Spinal cord (tissue), 10 donors: ENCODE data around the gene ADAMTS19. TPM values are rescaled to one million over a fixed set of nuclear protein-coding genes. Genes with fewer than 3 reads are reported as not detected.

Source experiments
- DNase-seq, 6 donors: peaks; one replicate each; pipeline versions ENCODE4 v3.0.0 to v3.0.0-alpha.2; 2013 to 2015; ENCODE audit warnings: low spot score in 6 of 6, low read depth in 4 of 6
- H3K27ac ChIP-seq: one replicate; pipeline ENCODE4 v1.5.1; 2013; ENCODE audit warnings: low read depth, low read length, control low read depth
- H3K27me3 ChIP-seq: one replicate; pipeline ENCODE4 v1.6.1; 2013; ENCODE audit warnings: low read length; ENCODE audit not compliant: control insufficient read depth, insufficient read depth
- H3K36me3 ChIP-seq: one replicate; pipeline ENCODE4 v1.6.1; 2013; ENCODE audit warnings: low read length; ENCODE audit not compliant: control insufficient read depth, insufficient read depth
- H3K4me1 ChIP-seq: one replicate; pipeline ENCODE4 v1.6.1; 2013; ENCODE audit warnings: low read length; ENCODE audit not compliant: control insufficient read depth, insufficient read depth
- H3K4me3 ChIP-seq: one replicate; pipeline ENCODE4 v1.5.1; 2013; ENCODE audit warnings: low read depth, low read length, control low read depth
- H3K9me3 ChIP-seq: one replicate; pipeline ENCODE4 v1.6.1; 2013; ENCODE audit warnings: low read length; ENCODE audit not compliant: control insufficient read depth, insufficient read depth
- WGBS: methylation state at CpG from one replicate; pipeline ENCODE4 v1.1.5; 2013; ENCODE audit warnings: missing lambda C conversion rate; ENCODE audit not compliant: insufficient coverage; 5-methylcytosine and 5-hydroxymethylcytosine counted together
- polyA plus RNA-seq, 2 donors: library from polyadenylated mRNA; unstranded; fragments of 120-200 nt; gene quantifications; one replicate each; pipeline ENCODE4 v1.2.1, GENCODE V29; 2013; ENCODE audit not compliant: insufficient read length in 2 of 2
- total RNA-seq, 2 donors: library from RNA; depleted of rRNA in 1 of 2; stranded (reverse); fragments of 120-200 nt in 1 of 2; fragments of >200 nt in 1 of 2; gene quantifications; one replicate each; pipeline versions ENCODE4 v1.2.3 to v1.2.4, GENCODE V29; 2013 to 2014
- donor health status: healthy.

The ADAMTS19 gene
- total and polyA plus RNA-seq, 4 donors: 0.87 to 7.5 (median 2.2) TPM

DNA sequence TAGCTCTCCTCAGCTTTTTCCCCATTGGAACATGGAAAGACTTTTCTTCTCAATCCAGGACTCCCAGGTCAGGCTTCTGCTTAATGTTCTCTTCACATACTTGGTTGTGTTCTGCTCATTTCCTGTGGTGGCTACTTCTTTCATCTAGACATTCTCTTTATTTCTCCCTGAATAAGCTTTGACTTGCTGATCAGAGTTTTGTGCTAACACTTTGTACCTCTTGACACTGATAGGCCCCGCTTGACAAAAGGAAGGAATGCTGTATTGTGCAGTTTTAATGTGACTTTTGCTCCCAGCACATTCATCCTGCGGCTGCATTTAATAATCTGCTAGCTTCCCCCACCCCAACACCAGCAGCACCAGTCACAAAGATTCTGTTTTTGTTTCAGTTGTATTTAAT is 196.9 kb downstream of the ADAMTS19 start:
- DNase-seq: peak in 2 of 6 donors; percentile 9
- H3K9me3 ChIP-seq: no peaks in the 10 kb centered on the region
- no peak overlapping the region for H3K4me3 ChIP-seq
- no peak overlapping the region for H3K27ac ChIP-seq
- no CpG with 5 or more reads among the region's 2 CpGs for WGBS
- H3K36me3 ChIP-seq: no peaks in the 10 kb centered on the region
- no peaks in the 10 kb centered on the region for H3K4me1 ChIP-seq
- H3K27me3 ChIP-seq: no peaks in the 10 kb centered on the region

DNA sequence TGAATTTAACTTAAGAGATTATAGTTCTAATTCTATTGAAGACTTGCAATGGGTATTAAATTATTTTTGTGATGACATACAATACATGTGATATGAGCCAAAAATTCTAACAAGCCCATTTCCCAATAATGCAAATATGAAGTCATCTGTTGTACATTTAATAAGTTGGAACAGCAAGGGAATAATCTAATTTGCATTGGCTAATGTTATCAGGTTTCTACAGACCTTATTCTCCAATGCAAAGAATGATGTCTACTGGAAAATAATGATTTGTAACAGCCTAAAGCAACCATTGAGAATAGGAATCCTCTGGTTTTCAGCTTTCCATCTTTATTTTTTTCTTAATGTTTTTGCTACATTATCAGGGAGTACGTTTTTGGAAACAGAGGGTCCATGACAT is 198.7 kb downstream of the ADAMTS19 start:
- no peak for DNase-seq
- Histone ChIP-seq H3K4me1 (no peaks in the 10 kb centered on the region), H3K4me3 (no peak overlapping the region), H3K9me3 (no peaks in the 10 kb centered on the region), H3K36me3 (no peaks in the 10 kb centered on the region), H3K27ac (no peak overlapping the region), H3K27me3 (no peaks in the 10 kb centered on the region)
- WGBS: no CpG with 5 or more reads among the region's 1 CpG

DNA sequence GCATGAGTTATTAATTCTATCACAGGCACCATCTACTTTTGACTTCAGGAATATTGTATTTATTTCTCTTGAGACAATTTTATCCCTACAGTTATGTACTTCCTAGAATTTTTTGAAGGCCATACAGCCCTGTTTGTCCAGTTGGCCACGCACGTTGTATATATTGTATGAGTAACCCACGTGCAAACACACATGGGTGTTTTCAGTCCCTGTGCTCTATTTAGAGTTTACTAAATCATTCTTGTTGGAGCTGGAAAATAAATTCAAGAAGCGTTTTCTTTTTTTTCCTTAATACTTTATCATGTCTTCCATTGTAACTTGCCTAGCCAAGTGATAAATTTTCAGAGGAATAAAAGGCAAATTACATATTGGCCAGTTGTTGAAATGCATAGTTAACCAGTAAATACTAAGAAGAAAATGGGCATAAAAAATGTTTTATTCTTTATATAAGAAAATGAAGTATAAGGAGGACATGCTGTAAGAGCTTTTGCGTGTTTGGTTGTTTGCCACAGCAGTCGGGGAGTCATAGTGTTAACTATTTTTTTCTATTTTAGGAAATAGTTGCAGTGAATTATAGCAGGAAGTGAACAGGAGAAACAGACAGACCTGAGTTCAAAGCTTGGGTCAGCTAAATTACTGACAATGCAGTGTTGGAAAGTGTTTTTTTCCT is 201.4 kb downstream of the ADAMTS19 start:
- Histone ChIP-seq H3K36me3 (no peaks in the 10 kb centered on the region), H3K4me1 (no peaks in the 10 kb centered on the region), H3K4me3 (no peak overlapping the region), H3K27me3 (no peaks in the 10 kb centered on the region), H3K9me3 (no peaks in the 10 kb centered on the region), H3K27ac (no peak overlapping the region)
- WGBS: no CpG with 5 or more reads among the region's 6 CpGs
- no peak for DNase-seq

DNA sequence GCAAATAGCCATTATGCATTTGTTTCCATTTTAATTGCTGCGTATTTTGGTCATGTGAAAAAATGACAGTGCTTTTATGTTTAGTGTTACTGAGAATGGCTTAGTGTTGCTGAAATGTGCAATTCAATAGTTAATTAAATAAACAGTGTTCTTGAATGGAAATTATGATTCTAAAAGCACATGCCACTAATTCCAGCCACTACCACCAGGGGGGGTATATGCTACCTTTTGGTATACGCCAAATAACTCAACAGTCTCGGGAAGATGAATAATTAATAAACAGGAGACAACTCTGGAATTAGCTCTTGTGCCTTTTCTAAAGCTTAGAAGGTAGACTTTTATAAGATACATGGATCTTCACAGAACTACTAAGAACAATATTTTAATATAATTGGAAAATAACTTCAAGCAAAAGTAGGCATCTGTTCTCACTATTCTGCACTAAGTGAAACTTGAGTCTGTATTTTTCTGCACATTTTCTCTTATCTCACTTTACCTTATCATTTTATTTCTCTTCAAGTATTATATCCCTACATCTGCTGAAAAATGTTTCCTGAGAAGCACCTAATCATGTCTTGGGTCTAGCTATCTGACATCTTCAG is 204.3 kb downstream of the ADAMTS19 start:
- 100% methylated on average over 1 of the region's 3 CpGs for WGBS
- Histone ChIP-seq H3K4me3 (no peak overlapping the region), H3K9me3 (no peaks in the 10 kb centered on the region), H3K4me1 (no peaks in the 10 kb centered on the region), H3K27ac (no peak overlapping the region), H3K36me3 (no peaks in the 10 kb centered on the region), H3K27me3 (no peaks in the 10 kb centered on the region)
- DNase-seq: peak in 1 of 6 donors; percentile 9

DNA sequence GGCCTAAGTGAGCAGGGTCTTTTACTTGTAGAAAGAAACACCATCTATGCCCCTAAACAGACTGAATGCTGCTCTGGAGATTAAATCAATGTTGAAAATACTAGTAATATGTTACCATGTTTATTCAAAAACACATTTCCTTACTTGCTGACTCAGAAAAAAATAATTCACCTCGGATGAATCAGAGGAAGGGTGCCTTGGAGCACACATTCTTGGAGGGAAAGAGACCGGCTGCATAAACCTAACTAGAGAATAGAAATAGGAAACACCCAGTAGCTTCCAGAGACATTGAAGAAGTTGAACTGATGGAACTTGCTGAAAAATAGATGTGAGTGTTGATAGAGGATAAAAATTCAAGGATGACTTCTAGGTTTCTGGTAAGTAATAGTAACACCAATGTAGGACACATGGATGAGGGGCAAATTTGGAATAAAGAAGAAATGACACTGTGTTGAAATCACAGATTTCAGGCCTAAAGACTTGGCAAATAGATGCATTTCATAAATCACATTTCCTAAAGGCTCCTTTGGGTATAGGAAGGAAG is 210.9 kb downstream of the ADAMTS19 start:
- Histone ChIP-seq H3K27me3 (no peaks in the 10 kb centered on the region), H3K27ac (no peak overlapping the region), H3K4me1 (no peaks in the 10 kb centered on the region), H3K36me3 (no peaks in the 10 kb centered on the region), H3K4me3 (no peak overlapping the region), H3K9me3 (no peaks in the 10 kb centered on the region)
- WGBS: no CpG with 5 or more reads among the region's 2 CpGs
- no peak for DNase-seq

DNA sequence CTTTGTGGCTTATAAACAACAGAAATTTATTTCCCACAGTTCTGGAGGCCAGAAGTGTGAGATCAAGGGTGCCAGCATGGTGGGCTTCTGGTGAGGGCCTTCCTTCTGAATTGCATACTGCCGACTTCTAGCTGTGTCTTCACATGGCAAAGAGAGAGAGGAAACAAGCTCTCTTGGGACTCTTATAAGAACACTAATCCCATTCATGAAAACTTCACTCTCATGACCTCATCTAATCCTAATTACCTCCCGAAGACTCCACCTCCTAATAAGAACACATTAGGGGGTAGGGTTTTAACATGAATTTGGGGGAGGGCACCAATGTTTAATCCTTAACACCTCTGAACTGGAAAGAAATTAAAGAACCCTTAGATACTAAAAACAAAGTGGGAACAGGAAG is 211.9 kb downstream of the ADAMTS19 start:
- H3K36me3 ChIP-seq: no peaks in the 10 kb centered on the region
- no peak overlapping the region for H3K27ac ChIP-seq
- H3K4me3 ChIP-seq: no peak overlapping the region
- WGBS: no CpG with 5 or more reads among the region's 2 CpGs
- no peaks in the 10 kb centered on the region for H3K4me1 ChIP-seq
- no peaks in the 10 kb centered on the region for H3K27me3 ChIP-seq
- no peak for DNase-seq
- H3K9me3 ChIP-seq: no peaks in the 10 kb centered on the region

DNA sequence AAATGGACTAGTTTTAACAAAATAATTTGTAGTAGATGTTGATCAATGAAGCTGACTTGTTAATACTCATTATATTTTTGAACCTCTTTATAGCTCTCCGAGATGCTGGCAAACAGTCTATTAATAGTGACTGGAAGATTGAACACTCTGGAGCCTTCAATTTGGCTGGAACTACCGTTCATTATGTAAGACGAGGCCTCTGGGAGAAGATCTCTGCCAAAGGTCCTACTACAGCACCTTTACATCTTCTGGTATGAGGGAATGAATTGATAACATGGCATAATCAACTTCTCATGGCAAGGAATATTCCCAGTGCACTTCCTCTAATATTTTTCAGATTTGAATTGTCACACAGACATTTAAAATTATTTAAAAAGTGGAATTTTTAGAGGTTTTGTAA is 219.6 kb downstream of the ADAMTS19 start:
- WGBS: no CpG with 5 or more reads among the region's 3 CpGs
- peak in 1 of 6 donors; percentile 23 for DNase-seq
- Histone ChIP-seq H3K27ac (no peak overlapping the region), H3K9me3 (no peaks in the 10 kb centered on the region), H3K4me3 (no peak overlapping the region), H3K27me3 (no peaks in the 10 kb centered on the region), H3K36me3 (no peaks in the 10 kb centered on the region), H3K4me1 (no peaks in the 10 kb centered on the region)

DNA sequence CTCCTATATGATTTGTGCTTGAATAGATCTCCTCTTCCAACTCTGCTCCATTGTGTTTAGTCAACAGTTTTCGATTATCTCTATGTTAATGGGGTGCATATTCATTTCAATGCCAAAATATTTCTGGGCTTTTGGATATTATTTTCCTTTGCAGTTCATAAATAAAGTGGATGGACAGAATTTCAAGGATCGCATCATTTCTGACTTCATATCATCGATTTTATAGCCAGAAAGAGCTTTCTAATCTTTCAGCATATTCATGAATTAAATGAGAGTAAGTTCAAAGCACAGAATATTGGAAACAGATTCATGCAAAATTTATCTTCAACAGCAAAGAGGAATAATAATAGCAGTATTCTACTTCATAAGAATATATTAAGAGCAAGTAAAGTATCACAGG is 227.8 kb downstream of the ADAMTS19 start:
- Histone ChIP-seq H3K27ac (no peak overlapping the region), H3K36me3 (no peaks in the 10 kb centered on the region), H3K9me3 (no peaks in the 10 kb centered on the region), H3K27me3 (no peaks in the 10 kb centered on the region), H3K4me3 (no peak overlapping the region), H3K4me1 (no peaks in the 10 kb centered on the region)
- no CpG with 5 or more reads among the region's 3 CpGs for WGBS
- no peak for DNase-seq

DNA sequence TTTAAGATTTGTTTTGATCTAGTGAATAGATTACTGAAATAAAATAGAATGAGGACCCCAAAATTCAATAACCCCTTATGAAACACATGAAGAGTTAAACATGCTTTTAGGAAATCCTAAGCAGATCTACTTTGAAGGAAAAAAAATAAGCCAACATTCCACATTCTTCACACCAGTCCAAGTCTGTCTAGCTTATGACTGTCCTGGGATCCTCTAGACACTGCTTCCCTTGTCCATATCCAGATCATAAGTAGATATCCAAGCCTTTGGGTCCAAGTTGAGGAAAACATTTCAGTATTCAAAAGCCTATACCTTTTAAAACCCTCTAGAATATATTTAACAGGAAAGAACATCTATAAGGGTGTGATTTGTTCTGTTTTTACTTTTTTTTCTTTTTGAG is 228.9 kb downstream of the ADAMTS19 start:
- H3K9me3 ChIP-seq: no peaks in the 10 kb centered on the region
- H3K27ac ChIP-seq: no peak overlapping the region
- no peaks in the 10 kb centered on the region for H3K4me1 ChIP-seq
- no peaks in the 10 kb centered on the region for H3K36me3 ChIP-seq
- no peak overlapping the region for H3K4me3 ChIP-seq
- DNase-seq: no peak
- H3K27me3 ChIP-seq: no peaks in the 10 kb centered on the region

DNA sequence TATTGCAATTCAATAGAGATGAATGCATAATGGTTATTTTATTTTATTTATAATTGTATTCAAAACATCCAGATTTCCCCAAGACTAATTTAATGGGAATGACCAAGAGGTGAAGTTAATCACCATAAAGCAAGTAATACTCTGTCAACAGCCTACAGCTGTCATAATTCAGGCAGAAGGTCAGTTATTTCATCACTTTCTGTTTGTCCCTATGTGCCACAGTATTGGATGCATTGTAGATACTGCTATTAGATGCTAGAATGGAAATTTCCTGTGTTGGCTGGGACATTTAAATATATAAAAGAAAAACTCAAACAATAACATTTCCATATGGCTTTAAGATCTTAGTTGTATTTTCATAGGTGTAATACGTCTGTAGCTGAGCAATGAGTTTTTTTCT is 231.1 kb downstream of the ADAMTS19 start:
- Histone ChIP-seq H3K27ac (no peak overlapping the region), H3K4me1 (no peaks in the 10 kb centered on the region), H3K9me3 (no peaks in the 10 kb centered on the region), H3K36me3 (no peaks in the 10 kb centered on the region), H3K27me3 (no peaks in the 10 kb centered on the region), H3K4me3 (no peak overlapping the region)
- WGBS: no CpG with 5 or more reads among the region's 1 CpG
- DNase-seq: no peak
